Measurements from ENCODE around the gene AP1G1.

GRCh38 chr16:71852561-71852960, 43.9 kb upstream of the AP1G1 start:
- TF ChIP-seq CTCF (IDR thresholded peaks at IDR 0.05) = no peak
- no peak for TF ChIP-seq POLR2A (IDR thresholded peaks at IDR 0.05)
